ENCODE data around the gene STK32A. TPM values are rescaled to one million over a fixed set of nuclear protein-coding genes. Genes with fewer than 3 reads are reported as not detected.

The STK32A gene
- total RNA-seq, 1 experiment from 2014 or later: 6.8 TPM

GRCh38 chr5:147336876-147337275 lies 102.0 kb downstream of the STK32A start:
- Histone ChIP-seq H3K79me2 (ENCODE audit: low read length) (no peaks in the 10 kb centered on the region), H3K4me2 (ENCODE audit: low read length) (no peak overlapping the region), H3K4me3 (ENCODE audit: low read length) (no peak overlapping the region), H3K36me3 (ENCODE audit: low read depth, low read length) (no peaks in the 10 kb centered on the region), H3F3A (ENCODE audit: low read length, unreplicated experiment) (no peaks in the 10 kb centered on the region), H3K9ac (ENCODE audit: low read length) (no peak overlapping the region), H3K27me3 (ENCODE audit: low read length) (no peaks in the 10 kb centered on the region), H3K9me3 (ENCODE audit: low read length) (no peaks in the 10 kb centered on the region), H3K9me2 (replicated peaks; ENCODE audit: low read length) (no peaks in the 10 kb centered on the region), H4K20me1 (ENCODE audit: low read length) (no peaks in the 10 kb centered on the region), H2AFZ (ENCODE audit: low read length) (no peak overlapping the region), H3K4me1 (ENCODE audit: insufficient read depth, low read length) (no peaks in the 10 kb centered on the region), H3K27ac (ENCODE audit: low read length) (no peak overlapping the region)
- intact Hi-C loops (cut with micrococcal nuclease): no loop called here
- no peak for DNase-seq
- POLR2A ChIA-PET (ENCODE audit: unreplicated experiment): no interaction called here
- TF ChIP-seq EZH2phosphoT487 (IDR thresholded peaks at IDR 0.05; ENCODE audit: borderline replicate concordance, low read length) (no peak), EZH2 (IDR thresholded peaks at IDR 0.05; ENCODE audit: low read length, unreplicated experiment) (no peak), CTCF (conservative IDR thresholded peaks at IDR 0.05; ENCODE audit: low read depth, low read length) (no peak)
- CTCF ChIA-PET: no interaction called here
- ATAC-seq: no peak
- no TSS peak for BruUV-seq (replicated peaks)

- intact Hi-C loops (cut with micrococcal nuclease): no loop called here
- BruUV-seq (replicated peaks): no TSS peak
- Histone ChIP-seq H3K9me2 (replicated peaks; ENCODE audit: low read length) (no peaks in the 10 kb centered on the region), H3K4me1 (ENCODE audit: insufficient read depth, low read length) (no peaks in the 10 kb centered on the region), H3K9me3 (ENCODE audit: low read length) (no peaks in the 10 kb centered on the region), H3F3A (ENCODE audit: low read length, unreplicated experiment) (no peaks in the 10 kb centered on the region), H3K4me3 (ENCODE audit: low read length) (no peak overlapping the region), H2AFZ (ENCODE audit: low read length) (no peak overlapping the region), H3K27ac (ENCODE audit: low read length) (no peak overlapping the region), H3K4me2 (ENCODE audit: low read length) (no peak overlapping the region), H4K20me1 (ENCODE audit: low read length) (no peaks in the 10 kb centered on the region), H3K27me3 (ENCODE audit: low read length) (no peaks in the 10 kb centered on the region), H3K79me2 (ENCODE audit: low read length) (no peaks in the 10 kb centered on the region), H3K36me3 (ENCODE audit: low read depth, low read length) (no peaks in the 10 kb centered on the region), H3K9ac (ENCODE audit: low read length) (no peak overlapping the region)
- CTCF ChIA-PET: no interaction called here
- no peak for DNase-seq
- no peak for ATAC-seq
- POLR2A ChIA-PET (ENCODE audit: unreplicated experiment): no interaction called here
- TF ChIP-seq CTCF (conservative IDR thresholded peaks at IDR 0.05; ENCODE audit: low read depth, low read length): peak; percentile 28; the same call in 1 of the 2 replicates
- no peak for TF ChIP-seq EZH2 (IDR thresholded peaks at IDR 0.05; ENCODE audit: low read length, unreplicated experiment)
- no peak for TF ChIP-seq EZH2phosphoT487 (IDR thresholded peaks at IDR 0.05; ENCODE audit: borderline replicate concordance, low read length)
Observed at GRCh38 chr5:147339313-147339712, 104.5 kb downstream of the STK32A start.

GRCh38 chr5:147340941-147341340 lies 106.1 kb downstream of the STK32A start:
- Histone ChIP-seq H4K20me1 (ENCODE audit: low read length) (no peaks in the 10 kb centered on the region), H3K36me3 (ENCODE audit: low read depth, low read length) (no peaks in the 10 kb centered on the region), H3F3A (ENCODE audit: low read length, unreplicated experiment) (no peaks in the 10 kb centered on the region), H3K79me2 (ENCODE audit: low read length) (no peaks in the 10 kb centered on the region), H3K9me2 (replicated peaks; ENCODE audit: low read length) (no peaks in the 10 kb centered on the region), H3K4me2 (ENCODE audit: low read length) (no peak overlapping the region), H3K27ac (ENCODE audit: low read length) (no peak overlapping the region), H3K4me1 (ENCODE audit: insufficient read depth, low read length) (no peaks in the 10 kb centered on the region), H3K4me3 (ENCODE audit: low read length) (no peak overlapping the region), H3K9ac (ENCODE audit: low read length) (no peak overlapping the region), H3K27me3 (ENCODE audit: low read length) (no peaks in the 10 kb centered on the region), H2AFZ (ENCODE audit: low read length) (no peak overlapping the region), H3K9me3 (ENCODE audit: low read length) (no peaks in the 10 kb centered on the region)
- DNase-seq (no peak), ATAC-seq (no peak)
- no TSS peak for BruUV-seq (replicated peaks)
- intact Hi-C loops (cut with micrococcal nuclease): no loop called here
- ChIA-PET POLR2A (ENCODE audit: unreplicated experiment) (no interaction called here), CTCF (no interaction called here)
- no peak for TF ChIP-seq EZH2 (IDR thresholded peaks at IDR 0.05; ENCODE audit: low read length, unreplicated experiment)
- no peak for TF ChIP-seq EZH2phosphoT487 (IDR thresholded peaks at IDR 0.05; ENCODE audit: borderline replicate concordance, low read length)
- no peak for TF ChIP-seq CTCF (conservative IDR thresholded peaks at IDR 0.05; ENCODE audit: low read depth, low read length)
